ENCODE results near the gene LRRN1. TPM values are rescaled to one million over a fixed set of nuclear protein-coding genes. Genes with fewer than 3 reads are reported as not detected.
"Not testable (repeated sequence)": the region's sequence is repeated elsewhere in the genome, so short reads cannot be mapped to it uniquely, and the experiment has no call there.

The LRRN1 gene
- total RNA-seq, 1 experiment from 2014 or later, result 2.1 TPM

DNA sequence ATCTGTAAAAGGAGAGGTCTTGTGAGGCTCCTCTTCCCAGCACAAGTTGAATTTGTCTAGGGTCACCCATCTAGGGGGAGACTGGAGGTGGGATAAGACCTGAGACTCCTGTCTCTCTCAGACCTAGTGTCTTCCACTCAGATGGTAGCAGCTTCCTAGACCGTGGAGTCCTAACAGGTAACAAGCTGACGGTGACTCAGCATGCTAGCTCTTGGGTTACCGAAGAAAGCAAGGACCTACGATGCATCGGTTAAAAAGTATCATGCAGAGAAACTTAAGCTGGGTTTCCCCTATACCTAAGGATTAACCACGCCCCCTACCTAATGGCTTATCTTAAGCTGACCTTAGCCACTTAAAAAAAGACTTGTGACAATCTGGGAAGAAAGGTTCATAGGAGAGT lies 7.6 kb downstream of the LRRN1 start:
- DNase-seq (ENCODE audit: low spot score), result no peak

DNA sequence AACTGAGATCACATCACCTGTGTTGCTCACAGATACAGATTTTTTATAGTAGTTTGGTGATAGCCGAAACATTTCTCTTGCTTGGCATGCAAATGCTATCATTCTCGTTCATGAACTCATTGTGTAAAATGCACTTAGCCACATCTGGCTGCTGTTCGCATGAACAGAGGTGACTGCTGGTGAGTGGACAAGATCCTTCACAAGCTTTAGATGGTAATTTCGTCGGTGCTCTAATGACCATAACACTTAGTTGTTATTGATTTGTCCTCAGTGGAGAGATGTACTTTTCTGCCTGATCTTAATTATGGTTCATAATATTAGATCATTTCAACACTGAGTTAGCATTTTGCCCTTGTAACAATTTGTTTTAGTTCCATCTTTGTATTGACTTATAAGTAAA lies 13.8 kb downstream of the LRRN1 start:
- DNase-seq (ENCODE audit: low spot score), result no peak

DNA sequence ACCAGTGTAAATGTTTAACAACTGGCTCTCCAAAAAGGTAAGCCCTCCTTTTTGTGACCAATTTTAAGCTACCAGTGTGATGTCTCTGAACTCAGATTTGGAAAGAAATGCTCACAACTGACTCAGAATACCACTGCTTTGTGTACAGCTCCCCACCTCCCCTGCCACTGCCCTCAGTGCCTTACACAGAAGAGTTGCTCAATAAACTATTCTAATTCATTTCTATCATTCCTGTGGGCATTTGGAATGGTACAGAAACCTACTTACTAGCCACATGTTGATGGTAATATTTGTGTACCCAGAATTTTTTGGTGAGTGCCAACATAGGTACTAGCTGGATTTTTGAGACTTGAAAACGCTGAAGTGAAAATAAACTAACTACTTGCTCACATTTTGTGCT lies 16.0 kb downstream of the LRRN1 start:
- DNase-seq (ENCODE audit: low spot score), result no peak

DNA sequence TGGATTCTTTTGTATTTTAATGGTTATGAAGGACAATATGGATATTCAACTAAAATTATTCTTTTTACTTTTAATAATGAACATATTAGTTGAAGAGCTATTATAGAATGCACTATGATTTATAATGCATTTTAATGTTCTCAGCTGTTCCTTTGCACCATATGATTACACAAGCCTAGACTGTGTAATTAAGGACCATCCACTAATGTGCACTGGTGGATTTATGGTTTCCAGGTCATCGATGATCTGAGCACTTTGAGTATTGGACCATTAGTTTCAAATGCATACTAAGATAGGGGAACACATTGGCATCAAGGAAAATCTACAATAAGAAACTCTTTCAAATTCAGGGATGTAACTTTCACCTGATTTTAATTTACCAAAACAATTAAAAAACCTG lies 16.8 kb downstream of the LRRN1 start:
- DNase-seq (ENCODE audit: low spot score), result no peak

DNA sequence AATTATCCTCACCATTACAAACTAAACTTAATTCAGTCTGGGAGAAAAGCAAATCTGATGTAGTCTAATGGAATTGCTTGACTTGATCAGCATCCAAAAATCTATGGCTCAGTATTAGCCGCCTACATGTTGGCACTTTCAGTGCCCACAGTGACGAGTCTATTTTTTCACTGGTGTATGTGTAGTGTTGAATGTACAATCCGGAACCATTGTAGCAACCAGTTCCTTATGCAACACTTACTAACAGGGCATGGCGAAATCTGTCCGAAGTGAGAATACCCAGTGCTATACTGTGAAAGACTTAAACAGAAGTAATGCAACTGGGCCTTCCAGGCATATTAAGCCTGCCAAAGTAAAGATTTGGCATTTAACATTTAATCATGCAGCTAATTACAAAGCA lies 18.6 kb downstream of the LRRN1 start:
- DNase-seq (ENCODE audit: low spot score), result no peak

DNA sequence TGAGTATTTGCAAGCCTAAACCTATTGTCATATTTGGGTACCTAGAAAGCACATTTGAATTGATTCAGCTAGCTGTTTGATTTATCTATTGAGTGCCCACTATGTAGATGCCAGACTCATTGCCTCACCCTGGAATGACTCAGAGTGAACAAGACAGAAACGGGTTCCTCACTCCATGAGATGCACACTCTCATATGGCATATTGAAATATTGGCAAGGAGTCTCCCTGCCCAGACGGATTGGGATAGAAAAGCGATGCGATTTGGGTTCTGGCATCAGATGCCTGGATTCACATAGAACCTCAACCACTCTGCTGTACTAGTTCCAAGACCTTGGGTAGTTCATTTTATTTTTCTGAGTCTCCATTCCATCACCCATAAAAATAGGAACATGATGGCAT lies 22.5 kb downstream of the LRRN1 start:
- no peak for DNase-seq (ENCODE audit: low spot score)

DNA sequence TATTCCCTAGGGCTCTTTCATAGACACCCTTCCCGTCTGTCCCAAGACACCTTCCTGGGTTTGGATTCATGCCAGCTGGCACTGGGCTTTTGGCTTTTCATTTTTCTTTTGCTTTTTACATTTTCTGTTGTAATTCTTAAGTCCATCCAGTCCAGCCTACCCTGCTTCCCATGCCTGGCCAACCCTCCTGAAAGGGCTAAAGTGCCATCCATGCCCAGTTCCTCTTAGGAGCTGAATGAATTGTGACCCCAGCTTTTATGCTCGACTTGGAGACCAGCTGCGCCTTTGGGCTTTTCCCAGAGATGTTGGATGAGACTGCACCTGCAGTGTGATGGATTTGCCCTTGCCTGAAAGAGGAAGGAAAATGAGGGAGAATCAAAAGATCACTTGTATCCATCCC lies 25.8 kb downstream of the LRRN1 start:
- no peak for DNase-seq (ENCODE audit: low spot score)

DNA sequence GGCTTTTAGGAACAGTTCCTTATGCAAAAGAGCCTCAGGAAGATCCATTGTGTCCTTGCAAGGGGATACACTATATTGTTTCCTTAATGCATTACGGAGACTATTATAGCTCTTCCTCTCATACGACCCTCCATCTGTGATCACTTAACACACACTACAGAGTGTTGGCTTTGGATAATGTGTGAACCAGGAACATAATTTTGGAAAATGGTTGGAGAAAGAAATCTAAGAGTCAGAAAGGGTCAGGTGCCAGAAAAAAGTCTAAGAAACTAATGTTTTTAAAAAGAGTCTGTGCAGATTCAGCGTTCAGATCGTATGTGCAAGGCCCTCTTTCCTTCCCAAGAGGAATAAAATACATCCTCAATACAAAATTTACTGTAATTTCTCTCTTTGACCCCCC lies 27.3 kb downstream of the LRRN1 start:
- no peak for DNase-seq (ENCODE audit: low spot score)

DNA sequence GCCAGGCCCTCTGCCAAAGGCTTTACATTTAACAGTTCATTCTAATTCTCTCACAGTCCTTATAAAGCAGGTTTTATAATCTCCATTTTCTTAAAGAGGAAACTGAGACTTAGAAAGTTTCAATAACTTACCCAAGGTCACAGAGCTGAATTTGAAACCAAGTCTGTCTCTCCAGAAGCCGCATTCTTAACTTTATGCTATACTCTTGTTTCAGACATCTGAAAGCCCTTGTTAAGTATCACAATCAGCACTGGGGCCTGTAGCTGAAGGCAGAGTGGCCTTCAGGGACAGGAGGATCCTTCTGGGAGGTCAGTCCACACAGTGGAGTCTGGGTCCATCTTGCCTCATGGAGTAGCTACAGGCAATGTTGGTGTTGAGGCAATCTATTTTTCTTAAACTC lies 27.9 kb downstream of the LRRN1 start:
- no peak for DNase-seq (ENCODE audit: low spot score)

DNA sequence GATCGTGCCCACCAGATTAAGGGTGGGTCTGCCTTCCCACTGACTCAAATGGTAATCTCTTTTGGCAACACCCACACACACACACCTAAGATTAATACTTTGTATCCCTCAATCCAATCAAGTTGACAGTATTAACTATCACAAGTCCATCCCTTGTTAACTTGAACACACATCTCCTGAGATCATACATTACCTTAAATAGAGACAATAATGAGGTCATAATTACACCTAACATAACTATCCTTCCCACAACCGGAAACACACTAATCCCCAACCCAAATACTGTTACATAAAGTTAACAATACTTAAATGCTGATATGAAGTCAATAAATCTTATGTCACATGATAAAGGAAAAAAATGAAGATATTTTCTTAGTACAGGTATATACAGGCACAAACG lies 29.2 kb downstream of the LRRN1 start:
- DNase-seq (ENCODE audit: low spot score), result not testable (repeated sequence)

DNA sequence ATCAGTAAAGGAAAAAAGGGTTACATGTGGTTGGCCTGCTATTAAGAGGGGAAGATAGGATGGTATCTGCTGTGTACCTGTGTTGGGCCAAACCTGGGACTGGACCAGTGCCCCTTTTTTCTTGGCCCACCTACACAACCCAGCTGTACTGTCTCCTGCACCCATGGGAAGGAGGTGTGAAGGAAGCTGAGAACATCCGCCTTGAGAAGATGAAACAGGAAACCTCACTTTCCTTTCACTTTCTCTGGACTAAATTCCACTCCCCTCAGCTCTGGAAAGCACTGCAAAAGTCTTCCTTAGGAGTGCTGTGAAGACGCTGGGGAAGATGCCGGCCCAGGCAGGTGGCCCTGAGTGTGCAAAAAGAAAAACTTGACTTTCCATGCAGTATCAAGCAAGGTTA lies 37.6 kb downstream of the LRRN1 start:
- DNase-seq (ENCODE audit: low spot score), result no peak

DNA sequence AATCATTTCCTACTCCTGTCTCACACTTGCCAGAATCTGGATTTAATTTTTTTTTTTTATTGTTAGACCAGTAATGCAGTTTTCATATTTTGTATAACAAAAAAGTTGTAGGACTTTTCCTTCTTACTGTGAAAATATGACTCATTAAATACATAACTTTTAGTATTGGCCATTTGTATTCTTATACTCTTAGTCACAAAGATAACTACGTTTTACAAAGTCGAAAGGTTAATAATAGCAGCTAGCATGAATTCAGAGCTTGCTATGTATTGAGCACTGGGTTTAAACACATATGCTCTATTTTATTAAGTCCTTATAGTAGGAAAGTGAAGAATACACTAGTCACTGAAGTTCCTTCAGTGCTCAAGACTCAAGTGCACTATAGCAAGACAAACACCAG lies 43.1 kb downstream of the LRRN1 start:
- DNase-seq (ENCODE audit: low spot score), result no peak

DNA sequence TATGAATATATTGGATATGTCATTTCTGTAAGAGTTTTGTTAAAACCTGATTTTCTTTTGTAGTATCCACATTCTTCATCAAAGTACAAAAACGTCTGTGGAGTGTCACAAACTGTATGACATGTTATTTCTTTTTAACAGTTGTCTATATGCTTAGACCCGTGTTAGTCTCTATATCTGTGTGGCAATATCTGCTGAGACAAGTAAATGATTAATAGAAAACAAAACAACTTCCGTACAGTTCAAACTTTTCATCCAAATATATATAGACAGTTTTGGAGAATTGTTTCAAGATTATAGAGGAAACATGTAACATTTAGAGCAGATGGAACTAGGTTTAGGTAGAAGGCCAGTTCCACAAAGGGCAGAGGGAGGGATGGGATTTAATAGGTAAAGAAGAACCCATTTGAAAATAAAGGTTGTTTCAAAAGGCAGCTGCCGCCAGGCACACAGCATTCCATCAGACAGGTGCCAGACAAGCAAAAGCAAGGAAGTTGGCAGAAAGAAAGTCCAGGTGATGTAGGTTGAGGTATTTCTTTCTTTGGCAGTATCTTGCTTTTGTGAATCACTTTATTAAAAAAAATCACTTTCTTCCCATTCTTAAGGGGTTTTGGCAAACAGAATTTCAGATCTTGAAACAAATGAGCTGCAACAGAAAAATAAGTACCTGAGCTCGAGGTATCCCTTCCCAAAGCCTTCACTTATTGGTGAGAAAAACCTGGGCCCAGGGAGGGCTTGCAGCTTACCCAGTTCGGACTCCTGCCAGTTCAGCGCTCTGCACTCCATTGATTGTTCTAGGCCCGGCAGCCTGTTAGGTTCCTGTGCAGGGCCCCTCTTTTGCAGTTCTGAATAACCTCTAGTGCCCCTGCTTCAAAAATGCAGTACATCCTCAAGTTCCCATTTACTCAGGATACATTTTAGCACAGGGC lies 49.0 kb downstream of the LRRN1 start:
- DNase-seq (ENCODE audit: low spot score), result no peak

DNA sequence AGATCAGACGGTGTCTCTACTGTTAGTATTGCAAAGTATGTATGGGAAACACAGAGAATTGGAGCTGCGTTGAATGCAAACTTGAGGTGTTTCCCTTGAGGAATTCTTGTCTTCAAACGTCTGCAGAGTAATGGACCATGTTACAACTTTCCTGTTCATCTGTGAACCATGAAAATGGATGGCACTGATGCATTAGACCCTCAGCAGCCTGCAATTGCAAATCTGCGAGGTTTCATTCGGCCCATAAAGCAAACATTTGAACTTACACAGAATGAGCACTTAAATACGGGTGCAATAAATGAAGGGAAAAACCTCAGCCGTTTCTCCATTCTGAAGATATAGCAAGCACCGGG lies 49.7 kb downstream of the LRRN1 start:
- DNase-seq (ENCODE audit: low spot score), result no peak

DNA sequence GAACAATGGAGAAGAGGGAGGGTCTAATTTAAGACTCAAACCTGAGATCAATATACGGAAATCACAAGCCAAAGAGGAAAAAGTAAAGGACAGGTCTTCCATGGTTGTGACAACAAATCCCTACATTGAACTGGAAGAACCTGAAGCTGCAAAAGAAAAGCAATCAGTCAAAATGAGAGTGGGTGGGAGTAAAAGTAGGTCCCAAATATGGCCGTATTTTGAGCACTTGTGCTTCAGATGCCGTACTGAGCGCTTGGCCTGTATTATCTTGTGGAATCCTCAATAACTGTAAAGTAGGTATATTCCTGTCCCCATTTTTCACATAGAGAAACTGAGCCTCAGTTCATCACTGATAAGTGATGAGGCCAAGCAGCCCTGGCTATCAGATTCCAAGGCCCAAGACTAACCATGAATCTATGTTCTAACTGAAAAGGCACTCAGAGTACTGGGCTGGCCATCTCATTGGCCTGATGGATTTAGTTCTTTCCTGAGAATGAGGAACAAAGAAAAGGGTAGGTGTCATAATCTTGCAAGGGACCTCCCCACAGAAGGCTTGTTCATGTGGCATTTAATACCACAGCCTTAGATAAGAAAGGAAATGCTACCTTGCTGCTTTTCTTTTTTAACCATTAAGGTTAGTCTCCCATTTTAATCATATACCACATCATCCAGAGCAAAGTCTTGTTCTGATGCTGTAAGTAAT lies 52.5 kb downstream of the LRRN1 start:
- no peak for DNase-seq (ENCODE audit: low spot score)

DNA sequence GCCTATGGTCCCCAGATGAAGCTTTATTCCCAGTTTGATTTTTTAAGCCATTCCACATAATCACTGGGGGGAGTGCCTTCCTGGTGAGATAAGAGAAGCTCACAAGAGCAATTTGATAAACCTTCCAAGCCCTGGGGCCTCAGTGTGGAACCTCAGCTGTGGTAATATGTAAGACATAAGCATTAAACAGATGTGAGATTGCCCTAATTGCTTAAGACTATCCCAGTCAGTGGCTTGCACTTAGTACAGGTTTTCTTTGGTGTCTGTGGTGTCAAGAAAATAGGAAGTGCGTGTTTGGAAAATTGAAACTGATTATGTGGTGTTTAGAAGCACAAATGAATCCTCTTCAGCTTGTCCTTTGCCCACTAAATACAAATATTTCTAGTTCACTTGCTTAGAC lies 54.3 kb downstream of the LRRN1 start:
- no peak for DNase-seq (ENCODE audit: low spot score)

DNA sequence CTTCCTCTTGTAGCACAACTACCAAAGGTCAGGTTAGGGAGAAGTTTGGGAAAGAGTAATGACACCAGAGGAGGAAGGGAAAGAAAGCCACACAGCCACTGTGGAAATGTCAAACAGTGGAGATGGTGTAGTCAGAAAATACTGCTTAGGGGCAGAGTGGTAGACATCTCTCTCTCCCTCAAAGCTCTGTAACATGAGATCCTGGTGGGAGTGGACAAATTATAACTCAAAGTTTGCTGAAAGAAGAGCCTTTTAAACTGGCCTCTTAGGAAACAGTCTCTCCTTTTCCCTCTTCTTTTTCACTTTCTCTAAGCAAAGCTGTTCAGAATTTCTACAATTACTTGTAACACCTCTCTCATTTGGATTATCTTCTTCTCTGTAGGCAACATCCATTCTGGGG lies 55.8 kb downstream of the LRRN1 start:
- no peak for DNase-seq (ENCODE audit: low spot score)

DNA sequence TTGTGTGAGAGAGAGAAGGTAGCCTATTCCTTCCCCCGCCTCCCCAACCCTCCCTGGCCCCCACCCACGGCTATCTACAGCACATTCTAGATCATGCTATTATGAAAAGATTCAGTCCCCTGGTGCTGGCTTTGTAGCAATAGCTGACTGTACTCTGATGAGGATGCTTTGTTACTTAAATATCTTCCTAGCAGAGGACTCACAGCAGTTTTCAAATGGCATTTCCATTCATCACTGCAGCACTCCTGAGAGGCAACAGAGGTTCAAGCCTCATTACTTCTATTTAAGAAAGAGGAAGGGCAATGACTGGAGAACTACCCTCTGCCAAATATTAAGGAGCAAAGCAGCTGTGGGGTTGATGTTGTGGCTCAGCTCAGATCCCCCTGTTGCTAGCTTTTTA lies 61.0 kb downstream of the LRRN1 start:
- DNase-seq (ENCODE audit: low spot score), result no peak

DNA sequence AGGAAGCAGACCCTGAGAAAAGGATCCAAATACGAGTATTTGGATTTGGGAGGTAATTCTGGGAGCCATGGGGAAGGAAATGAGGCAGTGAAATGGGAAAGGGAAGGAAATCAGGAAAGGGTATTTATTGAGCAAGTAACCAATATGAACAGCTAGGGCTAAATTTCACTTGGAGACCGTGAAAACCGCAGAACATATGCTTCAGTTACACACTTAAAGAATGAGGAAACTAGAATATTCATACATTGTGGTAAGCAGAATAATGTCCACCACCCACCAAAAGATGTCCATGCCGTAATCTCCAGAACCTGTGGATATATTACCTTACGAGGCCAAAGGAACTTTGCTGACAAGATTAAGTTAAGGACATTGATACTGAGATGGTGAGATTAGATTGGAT lies 63.3 kb downstream of the LRRN1 start:
- no peak for DNase-seq (ENCODE audit: low spot score)

DNA sequence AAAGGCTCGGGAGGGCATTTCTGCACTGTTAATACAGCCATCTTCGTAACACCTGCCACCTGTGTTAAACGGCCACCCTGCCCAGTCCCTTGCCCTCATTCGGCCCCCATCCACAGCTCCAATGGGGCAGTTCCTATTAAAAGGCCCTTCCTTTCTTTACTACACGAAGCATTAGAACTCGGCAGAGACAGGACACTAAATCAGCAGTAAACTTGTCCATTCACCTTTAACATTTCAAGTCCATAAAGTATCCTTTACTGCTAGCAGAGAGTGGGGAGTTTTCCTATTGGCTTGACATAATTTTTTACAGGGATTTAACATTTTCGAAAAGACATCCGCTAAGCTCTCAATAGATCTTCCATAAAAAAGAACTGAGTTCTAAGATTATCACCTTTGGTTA lies 76.3 kb downstream of the LRRN1 start:
- DNase-seq (ENCODE audit: low spot score), result no peak

DNA sequence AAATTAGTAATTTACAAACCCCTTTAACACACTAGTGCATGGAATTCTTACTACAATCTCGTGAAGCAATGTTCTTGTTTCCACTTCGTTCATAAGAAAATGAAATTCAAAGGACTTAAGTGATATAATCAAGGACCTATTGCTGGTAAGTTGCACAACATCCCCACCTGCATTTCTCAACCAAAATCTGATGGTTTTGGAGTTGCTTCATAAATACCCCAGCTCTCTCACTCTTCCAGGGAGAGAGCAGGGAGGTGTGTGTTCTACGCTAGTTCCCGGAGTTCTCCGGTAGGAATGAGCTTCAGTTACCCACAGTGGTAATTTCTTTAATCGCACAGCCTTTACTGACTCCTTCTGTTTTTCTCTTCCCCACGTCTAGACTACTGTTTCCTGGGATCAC lies 81.8 kb downstream of the LRRN1 start:
- no peak for DNase-seq (ENCODE audit: low spot score)

DNA sequence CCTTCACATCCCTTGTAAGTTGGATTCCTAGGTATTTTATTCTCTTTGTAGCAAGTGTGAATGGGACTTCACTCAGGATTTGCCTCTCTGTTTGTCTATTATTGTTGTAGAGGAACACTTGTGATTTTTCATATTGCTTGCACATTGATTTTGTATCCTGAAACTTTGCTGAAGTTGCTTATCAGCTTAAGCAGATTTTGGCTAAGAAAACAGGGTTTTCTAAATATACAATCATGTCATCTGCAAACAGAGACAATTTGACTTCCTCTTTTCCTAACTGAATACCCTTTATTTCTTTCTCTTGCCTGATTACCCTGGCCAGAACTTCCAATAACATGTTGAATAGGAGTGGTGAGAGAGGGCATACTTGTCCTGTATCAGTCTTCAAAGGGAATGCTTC lies 88.1 kb downstream of the LRRN1 start:
- DNase-seq (ENCODE audit: low spot score), result not testable (repeated sequence)

DNA sequence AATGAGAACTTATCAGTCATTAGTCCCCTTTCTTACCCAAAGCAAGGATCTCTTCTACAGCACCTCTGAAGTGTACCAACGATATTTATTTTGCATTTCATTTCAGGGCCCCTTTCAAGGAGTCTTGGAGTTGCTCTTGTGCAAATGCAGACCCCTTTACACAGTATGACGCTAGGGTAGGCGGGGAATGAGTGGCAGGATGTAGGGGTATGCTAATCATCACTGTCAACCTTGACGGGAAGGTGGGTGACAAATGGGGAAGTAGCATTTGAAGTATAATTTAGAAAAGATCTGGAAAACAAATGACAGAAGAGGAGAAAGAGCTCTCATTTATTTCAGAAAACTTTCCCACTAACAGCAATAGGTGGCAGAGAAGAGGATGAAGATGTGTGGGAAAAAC lies 94.4 kb downstream of the LRRN1 start:
- no peak for DNase-seq (ENCODE audit: low spot score)
